Neuron (in vitro differentiated cells): Measurements from ENCODE around the gene MIPOL1.
"Not testable (repeated sequence)": the region's sequence is repeated elsewhere in the genome, so short reads cannot be mapped to it uniquely, and the experiment has no call there.

Experiments used
- H2AFZ ChIP-seq: one replicate; pipeline ENCODE4 v1.6.1; 2013; ENCODE audit warnings: low read depth, mild to moderate bottlenecking, inconsistent platforms, low read length, moderate library complexity
- H3K27me3 ChIP-seq: one replicate; pipeline ENCODE4 v1.6.1; 2013; ENCODE audit warnings: low read length; ENCODE audit not compliant: insufficient read depth
- H3K36me3 ChIP-seq: one replicate; pipeline ENCODE4 v1.6.1; 2013; ENCODE audit warnings: low read length; ENCODE audit not compliant: insufficient read depth
- H3K4me1 ChIP-seq: one replicate; pipeline ENCODE4 v1.6.1; 2013; ENCODE audit warnings: low read length; ENCODE audit not compliant: insufficient read depth
- H3K4me3 ChIP-seq: 2 replicates; pipeline ENCODE4 v1.5.1; 2013; ENCODE audit warnings: mild to moderate bottlenecking, low read length, moderate library complexity
- H3K9me3 ChIP-seq: one replicate; pipeline ENCODE4 v1.6.1; 2013; ENCODE audit warnings: low read length

MIPOL1 gene

GRCh38 chr14:37544407-37544806 is 346.7 kb downstream of the MIPOL1 start:
- H3K9me3 ChIP-seq, result no peaks in the 10 kb centered on the region
- no peaks in the 10 kb centered on the region for H3K4me1 ChIP-seq
- no peaks in the 10 kb centered on the region for H3K27me3 ChIP-seq
- no peak overlapping the region for H2AFZ ChIP-seq
- no peak overlapping the region for H3K4me3 ChIP-seq
- H3K36me3 ChIP-seq, result no peaks in the 10 kb centered on the region

GRCh38 chr14:37545174-37545573 is 347.4 kb downstream of the MIPOL1 start:
- no peaks in the 10 kb centered on the region for H3K27me3 ChIP-seq
- H3K4me3 ChIP-seq, result no peak overlapping the region
- no peaks in the 10 kb centered on the region for H3K4me1 ChIP-seq
- no peak overlapping the region for H2AFZ ChIP-seq
- H3K9me3 ChIP-seq, result no peaks in the 10 kb centered on the region
- no peaks in the 10 kb centered on the region for H3K36me3 ChIP-seq

GRCh38 chr14:37546621-37547447 is 349.1 kb downstream of the MIPOL1 start:
- Histone ChIP-seq H3K4me1 (no peaks in the 10 kb centered on the region), H3K9me3 (no peaks in the 10 kb centered on the region), H3K4me3 (no peak overlapping the region), H2AFZ (no peak overlapping the region), H3K36me3 (no peaks in the 10 kb centered on the region), H3K27me3 (no peaks in the 10 kb centered on the region)

- Histone ChIP-seq H3K4me3 (no peak overlapping the region), H3K36me3 (no peaks in the 10 kb centered on the region), H3K9me3 (peaks cover 4% of the 10 kb centered on the region), H3K27me3 (no peaks in the 10 kb centered on the region), H2AFZ (no peak overlapping the region), H3K4me1 (no peaks in the 10 kb centered on the region)
Observed at GRCh38 chr14:37550511-37550910, 352.8 kb downstream of the MIPOL1 start.

- Histone ChIP-seq H3K4me1 (no peaks in the 10 kb centered on the region), H3K36me3 (no peaks in the 10 kb centered on the region), H2AFZ (no peak overlapping the region), H3K9me3 (peaks cover 4% of the 10 kb centered on the region), H3K4me3 (no peak overlapping the region), H3K27me3 (no peaks in the 10 kb centered on the region)
Observed at GRCh38 chr14:37551119-37551518, 353.4 kb downstream of the MIPOL1 start.

- H3K9me3 ChIP-seq, result peaks cover 4% of the 10 kb centered on the region
- H3K4me1 ChIP-seq, result peaks cover 4% of the 10 kb centered on the region
- no peak overlapping the region for H2AFZ ChIP-seq
- H3K27me3 ChIP-seq, result no peaks in the 10 kb centered on the region
- H3K36me3 ChIP-seq, result no peaks in the 10 kb centered on the region
- no peak overlapping the region for H3K4me3 ChIP-seq
Observed at GRCh38 chr14:37553935-37554550, 356.3 kb downstream of the MIPOL1 start.

GRCh38 chr14:37555596-37555995 is 357.9 kb downstream of the MIPOL1 start:
- not testable (repeated sequence) for H3K4me3 ChIP-seq, H2AFZ ChIP-seq, H3K36me3 ChIP-seq, H3K27me3 ChIP-seq, H3K9me3 ChIP-seq
- peaks cover 16% of the 10 kb centered on the region for H3K4me1 ChIP-seq

GRCh38 chr14:37558740-37559139 is 361.0 kb downstream of the MIPOL1 start:
- H2AFZ ChIP-seq, result no peak overlapping the region
- no peak overlapping the region for H3K4me3 ChIP-seq
- H3K27me3 ChIP-seq, result no peaks in the 10 kb centered on the region
- no peaks in the 10 kb centered on the region for H3K36me3 ChIP-seq
- peaks cover 3% of the 10 kb centered on the region for H3K9me3 ChIP-seq
- peaks cover 16% of the 10 kb centered on the region for H3K4me1 ChIP-seq

GRCh38 chr14:37559386-37559785 is 361.6 kb downstream of the MIPOL1 start:
- H2AFZ ChIP-seq, result no peak overlapping the region

GRCh38 chr14:37563189-37563588 is 365.5 kb downstream of the MIPOL1 start:
- Histone ChIP-seq H3K9me3 (no peaks in the 10 kb centered on the region), H3K36me3 (no peaks in the 10 kb centered on the region), H3K4me3 (no peak overlapping the region), H3K27me3 (no peaks in the 10 kb centered on the region), H2AFZ (no peak overlapping the region), H3K4me1 (peaks cover 24% of the 10 kb centered on the region)

More at GRCh38 chr14:37559386-37559785, 361.6 kb downstream of the MIPOL1 start:
- H3K4me1 ChIP-seq, result peaks cover 16% of the 10 kb centered on the region
- H3K36me3 ChIP-seq, result no peaks in the 10 kb centered on the region
- no peaks in the 10 kb centered on the region for H3K27me3 ChIP-seq
- H3K4me3 ChIP-seq, result no peak overlapping the region
- H3K9me3 ChIP-seq, result no peaks in the 10 kb centered on the region

- Histone ChIP-seq H3K9me3 (no peaks in the 10 kb centered on the region), H3K4me1 (peaks cover 8% of the 10 kb centered on the region), H3K27me3 (no peaks in the 10 kb centered on the region), H3K36me3 (no peaks in the 10 kb centered on the region), H3K4me3 (no peak overlapping the region), H2AFZ (no peak overlapping the region)
Observed at GRCh38 chr14:37565550-37565949, 367.8 kb downstream of the MIPOL1 start.

GRCh38 chr14:37566811-37567371 is 369.2 kb downstream of the MIPOL1 start:
- no peaks in the 10 kb centered on the region for H3K9me3 ChIP-seq
- no peak overlapping the region for H2AFZ ChIP-seq
- H3K4me3 ChIP-seq, result no peak overlapping the region
- H3K4me1 ChIP-seq, result peaks cover 8% of the 10 kb centered on the region
- no peaks in the 10 kb centered on the region for H3K27me3 ChIP-seq
- H3K36me3 ChIP-seq, result no peaks in the 10 kb centered on the region

GRCh38 chr14:37569729-37570128 is 372.0 kb downstream of the MIPOL1 start:
- Histone ChIP-seq H3K4me1 (peaks cover 8% of the 10 kb centered on the region), H3K4me3 (no peak overlapping the region), H3K27me3 (no peaks in the 10 kb centered on the region), H3K36me3 (no peaks in the 10 kb centered on the region), H2AFZ (no peak overlapping the region), H3K9me3 (no peaks in the 10 kb centered on the region)
